LNCaP clone FGC (cell line): ENCODE results near the gene ROM1.
"Not testable (repeated sequence)": the region's sequence is repeated elsewhere in the genome, so short reads cannot be mapped to it uniquely, and the experiment has no call there.

Experiments used
- DNase-seq: peaks from one replicate; pipeline ENCODE4 v3.0.0-alpha.2; 2011; ENCODE audit warnings: low read depth
- H3K4me3 ChIP-seq: 2 replicates; pipeline ENCODE4 v1.5.1; 2011; ENCODE audit warnings: mild to moderate bottlenecking, low read depth, low read length, control low read depth
- TF ChIP-seq, protein P1 (sequence below): IDR thresholded peaks from 2 replicates; pipeline ENCODE4 v1.5.1; 2012; ENCODE audit warnings: mild to moderate bottlenecking; ENCODE audit not compliant: control insufficient read depth, insufficient read depth; ENCODE audit errors: extremely low read depth

The ROM1 gene

GRCh38 chr11:62612366-62613290 lies at the start of gene ROM1, which contains the start of gene EML3:
TSS of gene ROM1 (plus strand) at chr11:62613257. CDS start at chr11:62613282, 25 bp downstream.
TSS of gene EML3 (minus strand) at chr11:62612775. CDS start at chr11:62612457, 318 bp downstream.
- TF ChIP-seq, protein P1, sequence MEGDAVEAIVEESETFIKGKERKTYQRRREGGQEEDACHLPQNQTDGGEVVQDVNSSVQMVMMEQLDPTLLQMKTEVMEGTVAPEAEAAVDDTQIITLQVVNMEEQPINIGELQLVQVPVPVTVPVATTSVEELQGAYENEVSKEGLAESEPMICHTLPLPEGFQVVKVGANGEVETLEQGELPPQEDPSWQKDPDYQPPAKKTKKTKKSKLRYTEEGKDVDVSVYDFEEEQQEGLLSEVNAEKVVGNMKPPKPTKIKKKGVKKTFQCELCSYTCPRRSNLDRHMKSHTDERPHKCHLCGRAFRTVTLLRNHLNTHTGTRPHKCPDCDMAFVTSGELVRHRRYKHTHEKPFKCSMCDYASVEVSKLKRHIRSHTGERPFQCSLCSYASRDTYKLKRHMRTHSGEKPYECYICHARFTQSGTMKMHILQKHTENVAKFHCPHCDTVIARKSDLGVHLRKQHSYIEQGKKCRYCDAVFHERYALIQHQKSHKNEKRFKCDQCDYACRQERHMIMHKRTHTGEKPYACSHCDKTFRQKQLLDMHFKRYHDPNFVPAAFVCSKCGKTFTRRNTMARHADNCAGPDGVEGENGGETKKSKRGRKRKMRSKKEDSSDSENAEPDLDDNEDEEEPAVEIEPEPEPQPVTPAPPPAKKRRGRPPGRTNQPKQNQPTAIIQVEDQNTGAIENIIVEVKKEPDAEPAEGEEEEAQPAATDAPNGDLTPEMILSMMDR: peak; percentile 86
- peak within 1 kb of the TSS; percentile 66 for H3K4me3 ChIP-seq
- DNase-seq: no peak

DNA sequence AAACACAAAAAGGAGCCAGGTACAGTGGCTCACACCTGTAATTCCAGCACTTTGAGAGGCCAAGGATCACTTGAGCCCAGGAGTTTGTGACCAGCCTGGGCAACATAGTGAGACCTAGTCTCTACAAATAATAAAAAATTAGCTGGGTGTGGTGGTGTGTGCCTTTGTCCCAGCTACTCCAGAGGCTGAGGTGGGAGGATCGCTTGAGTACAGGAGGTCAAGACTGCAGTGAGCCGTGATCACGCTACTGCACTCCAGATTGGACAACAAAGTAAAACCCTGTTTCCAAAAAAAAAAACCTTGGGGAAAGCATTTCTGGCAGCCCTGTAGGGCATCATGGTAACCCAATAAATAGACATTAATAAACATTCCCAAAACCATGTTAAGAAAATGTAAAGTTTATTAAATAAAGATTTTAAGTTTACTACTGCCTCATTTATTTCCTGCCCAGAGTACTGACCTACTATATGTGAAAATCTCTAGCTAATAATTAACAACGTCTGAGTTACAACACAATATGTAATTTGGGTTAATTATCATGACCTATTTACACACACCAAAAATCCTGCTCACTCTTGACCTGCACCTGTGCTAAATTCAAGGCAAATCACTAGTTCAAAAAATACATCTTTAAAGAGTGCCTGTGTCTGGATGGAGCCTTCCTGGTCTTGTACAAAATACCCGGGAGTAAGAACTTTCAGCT lies 47.8 kb upstream of the ROM1 start:
- DNase-seq: no peak
- TF ChIP-seq, protein P1: no peak
- H3K4me3 ChIP-seq: no peak overlapping the region

DNA sequence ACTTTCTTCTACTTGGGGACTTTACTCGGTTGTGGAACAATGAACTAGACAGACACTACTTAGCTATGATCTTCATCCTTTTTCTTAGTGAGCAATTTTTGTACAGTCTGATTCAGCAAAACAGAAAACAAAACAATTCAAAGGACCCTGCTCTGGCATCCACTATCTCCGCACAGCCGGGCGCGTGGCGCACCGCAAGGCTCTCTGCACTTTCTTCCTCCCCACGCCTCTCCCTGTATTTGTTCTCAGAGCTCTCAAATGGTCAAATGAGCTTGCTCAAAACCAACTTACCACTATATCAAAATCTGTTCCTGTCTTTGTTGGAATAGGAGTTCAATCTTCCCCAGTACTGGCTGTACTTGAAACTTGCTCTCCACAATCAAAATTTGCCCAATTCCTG lies 46.8 kb upstream of the ROM1 start:
- TF ChIP-seq, protein P1: no peak
- no peak overlapping the region for H3K4me3 ChIP-seq
- DNase-seq: no peak

DNA sequence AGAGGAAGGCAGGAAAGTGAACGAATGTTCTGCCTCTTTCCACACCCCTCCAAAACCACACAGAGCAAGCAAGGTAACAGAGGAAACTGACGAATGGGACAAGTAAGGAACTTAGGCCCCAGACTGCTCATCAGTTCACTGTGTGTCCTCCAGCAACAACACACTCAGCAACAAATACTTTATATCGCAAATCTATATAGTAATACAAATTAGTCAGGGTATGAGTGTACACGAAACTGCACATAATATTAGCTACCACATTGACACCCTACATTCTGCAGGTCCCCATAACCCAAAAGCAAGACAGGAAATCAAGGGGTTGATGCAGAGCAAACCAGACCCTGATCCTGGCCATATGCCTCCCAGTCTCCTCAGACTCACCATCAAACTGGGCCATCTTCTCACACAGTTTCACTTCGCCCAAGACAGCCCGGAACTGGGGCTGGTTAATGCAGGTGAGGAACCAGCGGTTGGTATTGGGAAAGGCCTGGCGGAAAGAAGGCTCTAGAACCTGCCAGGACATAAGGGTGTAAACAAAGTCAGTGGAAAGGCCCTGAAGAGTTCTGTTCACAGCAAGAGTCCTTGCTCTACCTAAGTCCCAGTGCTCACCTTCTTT lies 45.9 kb upstream of the ROM1 start:
- H3K4me3 ChIP-seq: no peak overlapping the region
- no peak for DNase-seq
- TF ChIP-seq, protein P1: no peak

GRCh38 chr11:62569611-62570010 lies 43.4 kb upstream of the ROM1 start:
- TF ChIP-seq, protein P1: no peak
- no peak overlapping the region for H3K4me3 ChIP-seq
- DNase-seq: no peak

DNA sequence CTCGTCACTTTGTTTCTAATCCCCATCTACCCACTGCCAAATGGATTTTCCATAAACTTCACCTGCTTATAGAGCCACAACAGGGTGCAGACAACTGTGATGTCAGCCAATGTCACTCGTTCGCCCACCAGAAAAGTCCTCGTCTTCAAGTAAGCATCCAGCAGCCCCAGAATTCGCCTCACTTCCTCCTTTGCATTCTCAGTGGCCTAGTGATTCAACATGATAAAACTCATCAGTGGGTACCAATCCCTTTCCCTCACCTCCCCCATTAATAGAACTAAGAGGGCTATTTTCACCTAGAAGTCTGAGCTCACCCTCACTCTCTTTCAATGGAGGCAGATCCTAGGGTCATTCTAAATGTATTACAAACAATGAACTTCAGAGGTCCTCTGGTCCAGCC lies 42.2 kb upstream of the ROM1 start:
- not testable (repeated sequence) for DNase-seq, H3K4me3 ChIP-seq

DNA sequence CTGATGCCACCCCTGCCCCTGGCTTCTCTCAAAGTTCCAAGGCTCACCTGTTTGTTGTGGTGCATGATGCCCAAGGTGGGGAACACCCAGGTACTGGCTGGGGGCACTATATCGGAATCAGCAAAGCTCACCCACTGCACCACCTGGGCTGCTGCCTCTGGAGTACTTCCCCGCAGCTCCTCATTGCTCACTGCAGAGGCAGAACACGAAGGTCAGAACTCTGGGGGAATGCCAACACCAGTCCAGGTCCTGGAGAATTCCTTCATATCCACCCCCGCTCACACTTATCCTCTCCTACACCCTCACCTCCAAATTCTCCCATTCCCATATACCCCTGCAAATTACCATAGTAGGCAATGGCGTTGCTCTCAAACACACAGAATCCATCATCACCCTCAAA lies 41.6 kb upstream of the ROM1 start:
- H3K4me3 ChIP-seq, DNase-seq: not testable (repeated sequence)
